GM10248 (cell line): ENCODE measurements around the gene RFPL4AL1.
"Not testable (repeated sequence)": the region's sequence is repeated elsewhere in the genome, so short reads cannot be mapped to it uniquely, and the experiment has no call there.

Experiments
- CTCF ChIA-PET: fragments of 300-600 bp; sonication (Branson Sonifier 250); formaldehyde crosslinking; extraction: SDS; loops from one replicate; lab custom pipeline; 2021; ENCODE audit warnings: antibody characterized with exemption; lab: Yijun Ruan, JAX
- POLR2A ChIA-PET: fragments of 350-650 bp; sonication (Branson Sonifier 250); formaldehyde crosslinking; extraction: SDS; loops from one replicate; lab custom pipeline; 2020; ENCODE audit warnings: antibody characterized with exemption; lab: Yijun Ruan, JAX
- DNase-seq: peaks from one replicate; pipeline ENCODE4 v3.0.0; 2012; ENCODE audit errors: extremely low spot score
- TF ChIP-seq, protein P1 (sequence below): IDR thresholded peaks from 2 replicates; pipeline ENCODE4 v1.5.1; 2012; ENCODE audit warnings: mild to moderate bottlenecking, low read depth; ENCODE audit errors: extremely low read depth, missing control alignments, control extremely low read depth

The RFPL4AL1 gene

DNA sequence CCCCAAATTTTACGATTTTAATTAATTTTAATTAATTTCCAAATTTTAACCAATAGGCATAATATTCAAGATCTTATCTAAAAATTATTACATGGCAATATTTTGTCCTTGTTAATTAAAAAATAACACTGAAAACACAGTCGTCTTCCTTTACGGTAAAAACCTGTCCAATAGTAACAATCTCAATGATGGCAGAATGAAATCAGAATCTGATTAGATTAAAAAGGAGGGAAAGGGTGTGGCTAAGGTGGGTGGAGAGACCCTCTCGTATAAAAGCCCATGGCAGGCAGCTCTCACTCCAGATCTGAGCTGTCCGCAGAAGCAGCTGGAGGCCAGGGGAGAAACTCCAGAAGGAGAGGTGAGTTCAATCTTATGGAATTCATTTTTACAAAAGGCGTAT, at the start of gene RFPL4AL1:
TSS of gene RFPL4AL1 (plus strand) at position 301 of the 400 bp plus-strand sequence. CDS start 2,687 bp downstream, outside the sequence.
- DNase-seq, POLR2A ChIA-PET, CTCF ChIA-PET: not testable (repeated sequence)

DNA sequence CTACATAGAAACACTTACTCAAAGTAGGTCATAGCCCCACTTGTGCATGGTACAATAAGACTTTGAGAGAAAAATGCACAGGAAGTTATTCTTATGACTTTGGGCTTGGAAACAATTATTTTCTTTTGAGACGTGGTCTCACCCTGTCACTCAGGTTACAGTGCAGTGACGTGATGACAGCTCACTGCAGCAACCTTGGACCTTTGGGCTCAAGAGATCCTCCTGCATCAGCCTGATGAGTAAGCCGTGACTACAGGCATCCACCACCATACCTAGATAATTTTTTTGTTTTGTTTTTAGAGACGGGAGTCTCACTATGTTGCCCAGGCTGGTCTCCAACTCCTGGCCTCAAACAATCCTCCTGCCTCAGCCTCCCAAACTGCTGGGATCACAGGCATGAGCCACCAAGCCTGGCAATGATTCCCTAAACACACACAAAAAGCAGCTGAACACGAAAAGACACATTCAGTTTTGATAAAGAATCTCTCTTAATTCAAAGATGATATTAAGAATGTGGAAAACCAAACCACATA, 48.6 kb upstream of the RFPL4AL1 start:
- TF ChIP-seq, protein P1, sequence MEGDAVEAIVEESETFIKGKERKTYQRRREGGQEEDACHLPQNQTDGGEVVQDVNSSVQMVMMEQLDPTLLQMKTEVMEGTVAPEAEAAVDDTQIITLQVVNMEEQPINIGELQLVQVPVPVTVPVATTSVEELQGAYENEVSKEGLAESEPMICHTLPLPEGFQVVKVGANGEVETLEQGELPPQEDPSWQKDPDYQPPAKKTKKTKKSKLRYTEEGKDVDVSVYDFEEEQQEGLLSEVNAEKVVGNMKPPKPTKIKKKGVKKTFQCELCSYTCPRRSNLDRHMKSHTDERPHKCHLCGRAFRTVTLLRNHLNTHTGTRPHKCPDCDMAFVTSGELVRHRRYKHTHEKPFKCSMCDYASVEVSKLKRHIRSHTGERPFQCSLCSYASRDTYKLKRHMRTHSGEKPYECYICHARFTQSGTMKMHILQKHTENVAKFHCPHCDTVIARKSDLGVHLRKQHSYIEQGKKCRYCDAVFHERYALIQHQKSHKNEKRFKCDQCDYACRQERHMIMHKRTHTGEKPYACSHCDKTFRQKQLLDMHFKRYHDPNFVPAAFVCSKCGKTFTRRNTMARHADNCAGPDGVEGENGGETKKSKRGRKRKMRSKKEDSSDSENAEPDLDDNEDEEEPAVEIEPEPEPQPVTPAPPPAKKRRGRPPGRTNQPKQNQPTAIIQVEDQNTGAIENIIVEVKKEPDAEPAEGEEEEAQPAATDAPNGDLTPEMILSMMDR: no peak
- DNase-seq: no peak
- ChIA-PET POLR2A (no interaction called here), CTCF (no interaction called here)

DNA sequence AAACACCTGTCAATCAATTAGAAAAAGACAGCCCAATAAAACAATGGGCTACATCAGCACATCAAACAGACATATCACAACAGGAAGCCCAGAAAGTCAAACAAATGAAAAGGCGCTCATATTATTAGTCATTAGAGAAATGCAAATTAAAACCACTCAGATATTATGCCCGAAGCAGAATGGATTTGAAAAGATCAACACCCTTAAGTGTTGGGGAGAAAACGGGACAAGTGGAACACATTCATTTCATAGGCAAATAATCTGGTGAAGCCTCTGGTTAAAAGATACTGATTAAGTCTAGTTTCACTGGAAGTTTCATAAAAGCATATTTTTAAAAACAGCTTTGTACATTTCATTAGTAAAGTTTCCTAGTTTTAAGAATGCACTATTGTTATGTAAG, 48.1 kb upstream of the RFPL4AL1 start:
- POLR2A ChIA-PET: no interaction called here
- TF ChIP-seq, protein P1: no peak
- DNase-seq: no peak
- CTCF ChIA-PET: no interaction called here

DNA sequence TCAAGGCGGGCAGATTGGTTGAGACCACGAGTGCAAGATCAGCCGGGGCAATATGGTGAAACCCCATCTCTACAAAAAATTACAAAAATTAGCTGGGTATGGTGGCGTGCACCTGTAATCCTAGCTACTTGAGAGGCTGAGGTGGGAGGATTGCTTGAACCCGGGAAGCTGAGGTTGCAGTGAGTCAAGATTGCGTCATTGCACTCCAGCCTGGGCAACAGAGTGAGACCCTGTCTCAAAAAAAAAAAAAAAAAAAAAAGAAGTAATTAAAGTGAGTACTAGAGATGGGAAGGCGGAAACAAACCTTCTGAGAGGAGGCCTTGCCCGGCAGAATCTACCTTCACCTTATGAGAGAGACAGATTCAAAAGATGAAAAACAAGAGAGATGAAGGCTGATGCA, 45.4 kb upstream of the RFPL4AL1 start:
- POLR2A ChIA-PET: no interaction called here
- TF ChIP-seq, protein P1: no peak
- CTCF ChIA-PET: no interaction called here
- DNase-seq: no peak

GRCh38 chr19:55730378-55730777, 38.5 kb upstream of the RFPL4AL1 start:
- POLR2A ChIA-PET, DNase-seq: not testable (repeated sequence)
- CTCF ChIA-PET: interaction anchor here (1.1 kb wide), 1 partner anchor 8 kb away, joined by 3 read pairs; no protein-coding TSS in a partner anchor

DNA sequence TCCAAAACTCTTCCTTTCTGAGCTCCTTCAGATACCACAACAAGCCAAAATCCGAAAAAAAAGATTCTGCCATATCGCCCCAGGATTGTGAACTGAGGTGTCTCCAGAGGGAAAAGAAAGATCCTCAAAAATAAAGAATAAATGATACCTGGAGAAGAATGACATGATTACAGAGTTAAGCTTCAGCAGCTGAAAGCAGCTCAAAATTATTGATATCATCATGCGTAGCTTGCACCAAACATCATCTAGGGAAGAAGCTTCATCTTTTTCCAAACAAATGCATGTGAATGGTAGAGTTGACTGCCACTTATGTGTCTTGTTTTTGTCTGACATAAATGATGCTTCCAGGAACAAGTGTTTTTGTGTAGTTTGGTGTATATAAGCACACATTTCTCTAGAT, 30.6 kb upstream of the RFPL4AL1 start, which contains the start of gene NLRP9:
TSS of gene NLRP9 (minus strand) at position 101 of the 400 bp plus-strand sequence. CDS start at position 73, 28 bp downstream.
- no peak for DNase-seq
- ChIA-PET POLR2A (no interaction called here), CTCF (no interaction called here)
- TF ChIP-seq, protein P1: no peak

DNA sequence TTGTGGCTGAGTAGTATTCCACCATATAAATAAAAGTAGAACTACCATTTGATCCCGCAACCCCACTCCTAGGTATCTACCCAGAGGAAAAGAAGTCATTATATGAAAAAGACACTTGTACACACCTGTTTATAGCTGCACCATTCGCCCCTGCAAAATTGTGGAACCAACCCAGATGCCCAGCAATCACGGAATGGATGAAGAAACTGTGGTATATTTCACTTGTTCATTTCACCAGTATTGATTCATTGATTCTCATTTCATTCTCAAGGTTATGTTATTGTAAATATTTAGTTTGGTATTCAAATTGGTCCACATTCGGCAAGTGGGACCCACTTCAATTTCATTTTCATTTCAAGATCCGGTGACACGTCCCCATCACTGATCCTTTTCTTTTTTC, 18.2 kb upstream of the RFPL4AL1 start:
- CTCF ChIA-PET: no interaction called here
- POLR2A ChIA-PET: no interaction called here
- TF ChIP-seq, protein P1: no peak
- DNase-seq: no peak

DNA sequence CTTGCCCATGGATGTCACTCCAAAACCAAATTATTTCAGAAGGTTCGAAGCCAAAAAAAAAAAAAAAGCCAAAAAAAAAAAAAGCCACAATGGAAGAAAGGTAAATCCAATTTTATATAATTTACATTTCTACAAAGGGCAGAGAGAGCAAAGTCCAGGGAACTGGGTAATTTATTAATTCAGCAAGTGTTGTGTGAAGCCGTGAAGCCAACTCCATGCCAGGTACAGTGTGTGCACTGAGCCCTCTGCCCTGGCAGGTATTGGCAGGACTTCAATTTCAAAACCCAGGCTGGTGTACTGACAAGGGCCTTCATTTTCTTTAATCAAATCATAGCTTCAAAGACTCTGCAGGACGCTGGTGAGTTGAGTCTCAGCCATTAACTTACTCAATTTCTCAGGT, 15.5 kb upstream of the RFPL4AL1 start:
- CTCF ChIA-PET: no interaction called here
- TF ChIP-seq, protein P1: no peak
- no peak for DNase-seq
- POLR2A ChIA-PET: no interaction called here

DNA sequence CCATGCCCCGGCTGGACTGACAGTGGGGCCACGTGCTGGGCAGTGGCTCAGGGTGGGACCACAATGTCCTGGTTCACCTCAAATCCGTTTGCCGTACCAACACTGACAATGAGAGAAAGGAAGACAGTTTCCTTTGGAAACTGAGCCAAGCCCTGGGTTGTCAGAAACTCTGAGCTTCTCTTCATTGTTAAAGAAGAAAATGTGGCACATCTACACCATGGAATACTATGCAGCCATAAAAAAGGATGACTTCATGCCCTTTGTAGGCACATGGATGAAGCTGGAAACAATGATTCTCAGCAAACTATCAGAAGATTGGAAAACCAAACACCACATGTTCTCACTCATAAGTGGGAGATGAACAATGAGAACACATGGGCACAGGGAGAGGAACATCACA, 12.1 kb upstream of the RFPL4AL1 start:
- DNase-seq, POLR2A ChIA-PET, CTCF ChIA-PET: not testable (repeated sequence)

- CTCF ChIA-PET, DNase-seq, POLR2A ChIA-PET: not testable (repeated sequence)
These were observed 10.1 kb upstream of the RFPL4AL1 start, which contains the start of gene RFPL4A for GRCh38 chr19:55758797-55759196. TSS of gene RFPL4A (plus strand) at chr19:55759097. CDS start at chr19:55761801, 2,704 bp downstream.
